ENCODE results near the gene C17orf75. TPM values are rescaled to one million over a fixed set of nuclear protein-coding genes. Genes with fewer than 3 reads are reported as not detected.
"Not testable (repeated sequence)": the region's sequence is repeated elsewhere in the genome, so short reads cannot be mapped to it uniquely, and the experiment has no call there.

Gene C17orf75
- total and polyA plus RNA-seq, 2 of the 4 experiments (the other 2 are of a cell fraction): 11.5 to 16.1 TPM

- H2BK20ac ChIP-seq (ENCODE audit: low read depth, low read length); DNase-seq; H3K18ac ChIP-seq (ENCODE audit: low read depth, low read length); H3K36me3 ChIP-seq (ENCODE audit: control insufficient read depth, insufficient read depth, low read length); POLR2A ChIA-PET (ENCODE audit: unreplicated experiment); H4K91ac ChIP-seq (ENCODE audit: insufficient read depth, low read depth, low read length); H2BK15ac ChIP-seq (ENCODE audit: low read depth, low read length); H3K14ac ChIP-seq (replicated peaks; ENCODE audit: low read depth, low read length); H2AK5ac ChIP-seq (ENCODE audit: low read depth, low read length); H3K27ac ChIP-seq (ENCODE audit: insufficient read depth, low read length); H3K4ac ChIP-seq (ENCODE audit: low read depth, low read length); BruUV-seq (replicated peaks); H3K9me1 ChIP-seq (ENCODE audit: insufficient read depth, low read length); H3K23ac ChIP-seq (ENCODE audit: low read depth, low read length); H3K9ac ChIP-seq (ENCODE audit: low read depth, low read length); H3K4me1 ChIP-seq (ENCODE audit: control insufficient read depth, insufficient read depth, low read length); H4K8ac ChIP-seq (ENCODE audit: low read depth in 2 of 2, low read length in 2 of 2); in situ Hi-C loops (cut with MboI; ENCODE audit: low sequenced_read_pairs); H2BK5ac ChIP-seq (ENCODE audit: low read depth, low read length, poor library complexity, severe bottlenecking); H3K79me1 ChIP-seq (ENCODE audit: low read depth in 1 of 2, low read length in 2 of 2); H4K5ac ChIP-seq (ENCODE audit: low read depth, low read length); H2AFZ ChIP-seq (replicated peaks; ENCODE audit: low read length, poor library complexity); ATAC-seq (ENCODE audit: low read depth); H3K56ac ChIP-seq (ENCODE audit: extremely low read depth, insufficient read depth, low read length); H3K9me3 ChIP-seq (ENCODE audit: control insufficient read depth, insufficient read depth, low read length); dilution Hi-C loops (cut with HindIII; ENCODE audit: low sequenced_read_pairs, unreplicated experiment); H2BK120ac ChIP-seq (ENCODE audit: low read depth, low read length); H2AK9ac ChIP-seq (replicated peaks; ENCODE audit: low read depth, low read length, poor library complexity); intact Hi-C loops (cut with micrococcal nuclease); H3K4me3 ChIP-seq (ENCODE audit: insufficient read depth, low read depth, low read length); H4K20me1 ChIP-seq (ENCODE audit: insufficient read depth, low read length); H3K4me2 ChIP-seq (ENCODE audit: low read depth, low read length): not testable (repeated sequence)
- WGBS, 2 experiments (ENCODE audit: extremely low coverage in 2 of 2, insufficient read length in 1 of 2): no CpG with 5 or more reads among the region's 6 CpGs
- peaks cover 14% of the 10 kb centered on the region for H3K27me3 ChIP-seq (ENCODE audit: control insufficient read depth, insufficient read depth, low read length)
- CTCF ChIA-PET: interaction anchor here (0.5 to 1.2 kb wide), 2 partner anchors 12 to 384 kb away, joined by 3 to 4 read pairs; no protein-coding TSS in a partner anchor
These were observed 21.9 kb downstream of the C17orf75 start for GRCh38 chr17:32320080-32320479.
